LNCaP clone FGC (cell line): ENCODE data around the gene PITPNC1.
"Not testable (repeated sequence)": the region's sequence is repeated elsewhere in the genome, so short reads cannot be mapped to it uniquely, and the experiment has no call there.

Source experiments
- DNase-seq: peaks from one replicate; pipeline ENCODE4 v3.0.0-alpha.2; 2011; ENCODE audit warnings: low read depth
- H3K4me3 ChIP-seq: 2 replicates; pipeline ENCODE4 v1.5.1; 2011; ENCODE audit warnings: mild to moderate bottlenecking, low read depth, low read length, control low read depth
- CTCF ChIP-seq: IDR thresholded peaks from 2 replicates; pipeline ENCODE4 v1.5.1; 2012; ENCODE audit warnings: mild to moderate bottlenecking; ENCODE audit not compliant: control insufficient read depth, insufficient read depth; ENCODE audit errors: extremely low read depth

The PITPNC1 gene

DNA sequence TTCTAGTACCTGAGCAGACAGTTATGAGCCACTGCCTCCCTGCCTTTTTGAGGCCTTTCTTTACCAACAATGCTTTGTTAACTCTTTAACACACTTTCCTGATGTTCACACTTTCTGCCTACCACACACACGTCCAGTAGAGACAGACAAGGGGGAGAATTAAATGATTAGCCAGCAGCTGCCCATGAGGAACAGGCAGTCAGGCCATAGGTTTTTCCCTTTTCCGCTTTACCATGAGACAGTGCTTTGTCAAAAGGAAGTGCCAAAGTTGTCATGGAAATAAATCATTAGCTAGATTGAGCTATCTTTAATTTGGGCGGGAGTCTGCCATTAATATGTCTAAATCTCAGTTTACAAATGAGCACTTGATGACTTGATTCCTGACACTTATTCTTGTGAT lies 102.1 kb downstream of the PITPNC1 start:
- no peak for TF ChIP-seq CTCF
- DNase-seq = no peak
- no peak overlapping the region for H3K4me3 ChIP-seq

GRCh38 chr17:67480959-67481358 lies 103.9 kb downstream of the PITPNC1 start:
- H3K4me3 ChIP-seq, DNase-seq: not testable (repeated sequence)

GRCh38 chr17:67481808-67482207 lies 104.7 kb downstream of the PITPNC1 start:
- no peak overlapping the region for H3K4me3 ChIP-seq
- DNase-seq = no peak
- TF ChIP-seq CTCF = no peak

GRCh38 chr17:67482764-67483163 lies 105.7 kb downstream of the PITPNC1 start:
- no peak overlapping the region for H3K4me3 ChIP-seq
- no peak for TF ChIP-seq CTCF
- no peak for DNase-seq

GRCh38 chr17:67484261-67484660 lies 107.2 kb downstream of the PITPNC1 start:
- no peak overlapping the region for H3K4me3 ChIP-seq
- no peak for DNase-seq
- TF ChIP-seq CTCF = no peak

GRCh38 chr17:67485666-67486065 lies 108.6 kb downstream of the PITPNC1 start:
- DNase-seq = no peak
- no peak overlapping the region for H3K4me3 ChIP-seq
- TF ChIP-seq CTCF = no peak

DNA sequence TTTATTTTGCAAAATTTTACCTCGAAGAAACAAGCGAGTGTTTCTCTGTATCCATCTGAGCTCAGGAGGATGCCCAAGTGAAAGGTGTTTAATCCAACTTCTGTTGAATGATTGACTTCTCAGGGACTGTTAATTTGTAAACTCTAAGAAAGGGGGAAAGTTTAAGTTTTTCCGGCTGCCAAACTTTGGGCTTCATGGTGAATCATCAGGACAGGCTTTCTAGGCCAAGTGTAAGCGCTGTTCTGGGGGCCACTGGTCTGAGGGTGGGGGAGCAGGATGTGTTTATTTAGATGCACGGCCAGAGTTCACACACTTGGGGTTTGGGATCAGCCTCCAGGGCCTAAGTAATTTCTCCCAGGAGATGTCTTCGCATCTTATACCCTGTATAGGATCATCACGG lies 110.4 kb downstream of the PITPNC1 start:
- TF ChIP-seq CTCF = no peak
- H3K4me3 ChIP-seq = no peak overlapping the region
- DNase-seq = no peak

GRCh38 chr17:67488161-67488560 lies 111.1 kb downstream of the PITPNC1 start:
- no peak for TF ChIP-seq CTCF
- H3K4me3 ChIP-seq = no peak overlapping the region
- DNase-seq = no peak
